Frontal cortex (tissue), 4 donors: Measurements from ENCODE around the gene HNRNPM. TPM values are rescaled to one million over a fixed set of nuclear protein-coding genes. Genes with fewer than 3 reads are reported as not detected.
A peak's percentile ranks its signal among the peaks of the same experiment; 100 is the strongest.
"Not testable (repeated sequence)": the region's sequence is repeated elsewhere in the genome, so short reads cannot be mapped to it uniquely, and the experiment has no call there.

ENCODE experiments used
- DNase-seq, 2 donors: peaks; one replicate each; pipeline ENCODE4 v3.0.0; 2012; ENCODE audit warnings: low spot score in 2 of 2
- FAIRE-seq: peaks from 2 replicates; lab custom pipeline; 2012; peaks lifted over from hg19 to GRCh38; lab: Jason Lieb, UNC
- total RNA-seq: library from RNA; depleted of rRNA; stranded (reverse); fragments of >200 nt; gene quantifications from one replicate; pipeline ENCODE4 v1.2.3, GENCODE V29; 2014
- donor health status: control.
- donor health status: control.
- donor health status: control.

Gene HNRNPM
- total RNA-seq, 1 donor from 2014 or later, result 66.4 TPM

GRCh38 chr19:8504919-8505318, 60.1 kb downstream of the HNRNPM start:
- DNase-seq (no peak), FAIRE-seq (no peak)

- no peak for FAIRE-seq
- DNase-seq, result peak; percentile 89 to 92
These were observed 61.1 kb downstream of the HNRNPM start for GRCh38 chr19:8505680-8506401.

- DNase-seq, result no peak
- no peak for FAIRE-seq
These were observed 61.7 kb downstream of the HNRNPM start for GRCh38 chr19:8506402-8506957.

GRCh38 chr19:8510589-8511115, 65.9 kb downstream of the HNRNPM start:
- FAIRE-seq, result no peak
- DNase-seq, result no peak

- DNase-seq, result no peak
- FAIRE-seq, result no peak
These were observed 66.9 kb downstream of the HNRNPM start for GRCh38 chr19:8511573-8512101.

GRCh38 chr19:8512115-8512967, 67.6 kb downstream of the HNRNPM start:
- DNase-seq (no peak), FAIRE-seq (no peak)

GRCh38 chr19:8513036-8513686, 68.4 kb downstream of the HNRNPM start:
- FAIRE-seq, result no peak

GRCh38 chr19:8513687-8514504, 69.1 kb downstream of the HNRNPM start, which contains the start of gene ZNF414:
Gene ZNF414, minus strand, starts transcription at chr19:8514167. Its CDS starts 121 bp downstream, at chr19:8514046.
- no peak for FAIRE-seq
- DNase-seq, result peak; percentile 97

More at GRCh38 chr19:8513036-8513686, 68.4 kb downstream of the HNRNPM start:
- peak in 1 of 2 donors; percentile 55 for DNase-seq

GRCh38 chr19:8514505-8515009, 69.8 kb downstream of the HNRNPM start:
- FAIRE-seq, DNase-seq: not testable (repeated sequence)

GRCh38 chr19:8515317-8515716, 70.5 kb downstream of the HNRNPM start:
- FAIRE-seq (no peak), DNase-seq (no peak)

- no peak for FAIRE-seq
- DNase-seq, result no peak
These were observed 73.0 kb downstream of the HNRNPM start for GRCh38 chr19:8517551-8518442.

GRCh38 chr19:8518536-8518935, 73.8 kb downstream of the HNRNPM start:
- no peak for FAIRE-seq
- no peak for DNase-seq

- FAIRE-seq, result no peak
These were observed 74.6 kb downstream of the HNRNPM start for GRCh38 chr19:8519388-8519787.

GRCh38 chr19:8525401-8525684, 80.6 kb downstream of the HNRNPM start:
- no peak for FAIRE-seq
- no peak for DNase-seq

More at GRCh38 chr19:8519388-8519787, 74.6 kb downstream of the HNRNPM start:
- DNase-seq, result no peak

- FAIRE-seq (no peak), DNase-seq (peak; percentile 87 to 89)
These were observed 81.7 kb downstream of the HNRNPM start for GRCh38 chr19:8526345-8527091.

GRCh38 chr19:8528500-8528899, 83.7 kb downstream of the HNRNPM start:
- no peak for FAIRE-seq
- DNase-seq, result no peak

GRCh38 chr19:8529369-8530006, 84.7 kb downstream of the HNRNPM start:
- FAIRE-seq (no peak), DNase-seq (no peak)
